Activated CD4-positive, alpha-beta T cell treated with anti-CD3 and anti-CD28 coated beads, Interleukin-2, Interleukin-4, amounts not matched to agents 100 ng/mL and 50 ng/mL, durations not matched to agents 16 hours and 8 hours (primary cell): Measurements from ENCODE around the gene ATF6B.
"Not testable (repeated sequence)": the region's sequence is repeated elsewhere in the genome, so short reads cannot be mapped to it uniquely, and the experiment has no call there.

Source experiments
- DNase-seq: peaks from one replicate; pipeline ENCODE4 v3.0.0-alpha.2; 2020; ENCODE audit warnings: low spot score

ATF6B gene

DNA sequence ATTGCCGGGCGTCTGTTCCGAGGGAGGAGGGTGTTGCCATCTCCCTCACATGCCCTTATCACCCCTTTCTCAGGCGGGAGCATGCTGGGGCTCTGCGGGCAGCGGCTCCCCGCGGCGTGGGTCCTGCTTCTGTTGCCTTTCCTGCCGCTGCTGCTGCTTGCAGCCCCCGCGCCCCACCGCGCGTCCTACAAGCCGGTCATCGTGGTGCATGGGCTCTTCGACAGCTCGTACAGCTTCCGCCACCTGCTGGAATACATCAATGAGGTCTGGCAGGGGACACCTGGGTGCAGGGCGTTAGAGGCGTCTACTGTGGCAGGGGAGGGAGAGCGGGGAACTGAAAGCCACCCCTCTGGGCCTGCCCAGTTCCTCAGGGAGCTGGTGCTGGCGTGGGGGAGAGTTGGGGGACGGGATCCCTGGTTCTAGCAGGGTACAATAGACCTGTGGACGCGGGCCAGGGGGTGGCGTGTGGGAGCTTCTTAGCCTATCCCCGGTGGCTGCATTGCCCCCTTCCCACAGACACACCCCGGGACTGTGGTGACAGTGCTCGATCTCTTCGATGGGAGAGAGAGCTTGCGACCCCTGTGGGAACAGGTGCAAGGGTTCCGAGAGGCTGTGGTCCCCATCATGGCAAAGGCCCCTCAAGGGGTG lies 26.6 kb upstream of the ATF6B start:
- peak; percentile 63 for DNase-seq

DNA sequence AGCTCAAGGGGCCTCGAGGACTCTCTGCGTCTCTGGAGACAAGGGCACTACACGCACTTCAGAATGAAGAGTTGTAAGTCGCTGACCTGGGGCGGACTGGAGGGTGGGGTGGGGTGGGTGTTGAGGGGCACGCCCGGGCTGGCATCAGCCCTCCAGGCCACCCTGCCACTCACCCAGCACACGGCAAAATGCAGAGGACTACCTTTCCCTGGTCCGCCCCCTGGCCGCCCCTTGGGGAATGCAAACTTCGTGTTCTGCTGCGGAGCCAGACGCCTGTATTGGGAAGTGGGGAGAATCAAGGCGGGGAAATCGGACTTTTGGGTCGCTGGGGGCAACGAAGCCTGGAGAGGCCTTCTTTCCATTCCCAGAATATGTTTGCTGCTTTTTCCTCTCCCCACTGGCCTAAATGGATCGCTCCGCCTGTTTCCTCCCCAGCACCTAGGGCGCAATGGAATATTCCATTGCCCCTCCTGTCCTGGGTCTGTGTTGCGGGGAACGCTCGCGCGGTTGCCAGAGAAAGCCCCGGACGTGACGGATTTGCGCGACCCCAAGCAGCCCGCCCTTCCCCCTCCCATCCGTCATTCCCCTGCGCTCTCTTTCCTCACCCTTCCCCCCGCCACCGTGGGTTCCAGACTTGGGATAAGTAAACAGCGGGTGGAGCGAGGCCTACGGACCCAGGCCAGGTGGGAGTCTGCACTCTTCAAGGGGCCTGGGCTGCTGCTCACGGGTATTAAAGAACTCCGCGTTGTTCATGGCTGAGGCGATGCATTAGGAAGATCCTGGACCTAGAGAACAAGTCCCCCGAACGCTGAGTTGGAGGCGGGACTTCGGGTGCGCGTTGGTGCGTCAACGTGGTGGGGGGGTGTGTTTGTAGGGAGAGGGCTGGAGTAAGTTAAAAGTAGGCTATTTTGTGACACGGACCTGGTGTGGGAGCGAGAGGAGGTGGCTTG lies 25.8 kb upstream of the ATF6B start, which contains the start of gene PPT2:
TSS of gene PPT2 (plus strand) at position 578 of the 950 bp plus-strand sequence. CDS start 454 bp downstream, outside the sequence.
- DNase-seq = peak; percentile 54

DNA sequence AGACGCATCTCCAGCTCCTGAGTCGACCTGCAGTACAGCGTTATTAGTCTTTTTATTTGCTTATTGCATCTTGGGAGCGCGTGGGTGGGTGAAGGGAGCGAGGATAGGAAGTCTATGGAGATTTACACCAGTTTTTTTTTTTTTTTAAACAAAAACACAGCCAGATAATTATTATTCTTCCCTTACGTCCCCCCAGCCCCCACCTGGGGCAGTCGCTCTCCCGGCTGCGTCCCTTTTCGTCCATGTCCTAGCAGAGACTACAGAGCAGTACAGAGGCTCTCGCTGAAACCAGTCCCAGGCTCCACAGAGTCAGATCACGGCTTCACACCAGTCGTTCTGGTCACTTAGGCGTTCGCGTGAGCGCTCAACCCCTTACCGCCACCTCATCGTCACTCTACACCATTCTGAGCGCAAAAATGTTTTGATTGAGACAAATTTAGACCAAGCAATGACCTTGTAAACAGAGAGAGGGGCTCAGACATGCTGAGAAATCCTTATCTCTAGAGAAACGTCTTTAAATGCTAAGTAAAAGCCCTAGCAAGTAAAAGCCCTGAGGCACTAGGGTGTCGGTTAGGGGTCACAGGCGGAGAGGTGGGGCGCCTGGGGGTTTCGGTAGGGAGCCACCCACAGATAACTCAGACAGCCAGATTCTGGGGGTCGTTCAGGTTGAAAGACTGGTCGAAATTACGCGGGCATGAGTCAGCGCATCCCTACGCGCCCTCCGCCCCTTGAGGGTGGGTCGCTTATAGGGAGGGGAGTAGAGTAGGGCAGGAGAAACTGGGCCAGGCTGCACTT lies 24.9 kb upstream of the ATF6B start:
- no peak for DNase-seq

DNA sequence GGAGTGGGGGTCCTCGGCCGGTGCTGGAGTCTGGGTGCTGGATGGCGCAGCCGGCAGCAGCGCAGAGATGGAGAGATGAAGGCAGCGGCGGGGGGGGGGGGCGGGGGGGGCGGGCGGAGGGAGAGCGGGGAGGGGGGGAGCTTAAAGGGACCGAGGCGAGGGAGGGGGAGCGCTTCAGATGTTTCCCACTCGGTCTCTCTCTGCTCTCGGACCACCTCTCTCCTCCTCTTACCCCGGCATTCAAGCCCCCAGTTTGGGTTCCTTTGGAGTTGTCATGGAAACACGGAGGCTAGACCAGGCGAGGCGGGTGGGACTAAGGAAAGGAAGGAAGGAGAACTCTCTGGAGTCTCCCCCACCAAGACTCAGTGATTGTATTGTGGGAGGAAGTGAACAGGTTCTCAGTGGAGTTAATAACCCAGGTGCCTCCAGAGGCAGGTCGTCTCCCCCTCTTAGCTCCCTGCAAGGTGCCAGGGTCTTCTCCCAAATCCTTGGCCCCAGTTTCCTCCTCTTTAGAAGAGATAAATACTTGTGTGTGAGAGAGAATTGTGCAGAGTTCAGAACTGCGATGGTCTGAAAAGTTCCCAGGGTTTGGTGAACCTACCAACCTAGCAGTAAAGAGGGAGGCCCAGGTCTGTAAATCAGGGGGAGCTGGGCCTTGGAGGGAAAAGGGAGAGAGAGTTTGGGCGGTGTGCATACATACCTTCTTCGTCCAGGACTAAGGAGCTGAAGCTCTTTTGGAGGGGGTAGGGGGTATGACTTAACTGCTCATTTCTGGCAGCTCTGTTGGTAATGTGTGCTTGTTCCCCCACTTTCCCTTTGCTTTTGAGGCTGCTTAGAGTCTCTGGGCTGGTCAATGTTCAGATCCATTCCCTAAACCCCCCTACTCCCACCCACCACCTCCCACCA lies 24.1 kb upstream of the ATF6B start, which contains the start of gene PRRT1:
TSS of gene PRRT1 (minus strand) at position 77 of the 906 bp plus-strand sequence. CDS start 112 bp downstream, outside the sequence.
- DNase-seq = no peak

DNA sequence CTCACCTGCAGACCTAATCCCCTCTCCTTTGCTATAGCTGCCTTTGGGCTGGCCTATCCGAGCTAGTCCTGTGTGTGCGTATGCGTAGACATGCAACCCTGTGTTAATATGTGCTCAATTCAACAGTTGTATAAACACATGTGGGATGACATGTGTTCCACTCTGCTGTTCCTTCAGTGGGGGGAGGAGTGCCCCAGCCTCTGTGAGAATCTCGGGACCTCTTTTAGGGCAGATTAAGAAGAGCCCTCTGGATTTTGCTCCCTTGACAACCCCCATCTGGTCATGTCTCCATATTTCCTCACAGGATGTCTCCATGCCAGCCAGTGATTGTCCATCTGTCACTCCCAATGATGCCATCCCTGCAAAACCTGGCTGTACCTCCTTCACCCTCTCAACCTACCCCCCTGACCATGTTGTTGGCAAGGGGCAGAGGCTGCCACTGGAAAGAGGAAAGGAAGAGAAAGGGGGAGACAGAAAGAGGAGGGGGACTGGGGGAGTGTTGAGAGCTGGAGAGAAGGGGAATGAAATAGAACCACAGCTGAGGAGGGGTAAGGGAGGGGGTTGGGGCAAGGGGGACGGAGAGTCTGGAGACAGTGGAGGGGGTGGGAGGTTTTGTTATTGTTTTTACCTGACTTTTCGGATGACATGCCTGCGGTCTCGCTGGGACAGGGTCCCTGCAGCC lies 23.3 kb upstream of the ATF6B start:
- DNase-seq = no peak

DNA sequence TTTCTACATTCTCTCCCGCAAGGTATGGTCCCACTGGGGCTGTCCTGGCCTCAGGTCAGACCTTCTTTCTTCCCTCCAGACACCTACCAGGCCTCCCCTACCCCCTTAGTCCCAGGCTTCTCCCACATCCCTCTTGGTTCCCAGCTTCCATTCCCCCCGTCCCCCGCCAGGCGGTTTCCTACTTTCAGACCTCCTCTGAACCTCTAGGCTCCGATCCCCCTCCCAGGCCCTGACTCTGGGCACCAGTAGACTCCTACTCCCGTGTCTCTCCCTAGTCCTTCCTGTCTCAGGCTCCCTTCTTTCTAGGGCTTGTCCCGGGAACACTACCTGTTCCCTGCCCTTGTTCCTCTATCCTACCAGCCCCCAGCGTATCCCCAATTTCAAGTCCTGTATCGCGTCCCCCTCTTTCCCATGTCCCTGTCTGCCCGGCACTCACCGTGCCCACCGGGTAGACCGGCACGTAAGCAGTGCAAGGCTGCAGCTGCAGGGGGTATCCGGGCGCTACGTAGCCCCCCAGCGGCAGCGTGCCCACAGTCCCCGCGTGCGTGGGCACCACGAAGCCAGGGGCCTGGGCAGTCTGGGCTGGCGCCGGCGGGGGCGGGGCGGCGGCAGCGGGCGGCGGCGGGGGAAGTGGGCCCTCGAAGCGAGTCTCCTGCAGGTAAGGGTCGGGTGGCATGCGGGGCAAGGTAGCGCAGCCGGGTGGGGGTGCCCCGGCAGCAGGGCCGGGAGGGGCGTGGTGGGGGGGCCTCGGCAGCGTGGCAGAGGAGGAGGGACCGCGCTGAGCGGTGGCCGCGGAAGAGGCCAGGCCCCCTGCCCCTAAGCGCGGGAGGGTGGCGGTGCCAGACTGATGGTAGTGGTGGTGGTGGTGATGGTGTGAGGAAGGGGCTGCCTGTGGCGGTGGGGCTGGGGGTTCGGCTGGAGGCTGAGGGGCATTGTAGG lies 22.2 kb upstream of the ATF6B start:
- no peak for DNase-seq

DNA sequence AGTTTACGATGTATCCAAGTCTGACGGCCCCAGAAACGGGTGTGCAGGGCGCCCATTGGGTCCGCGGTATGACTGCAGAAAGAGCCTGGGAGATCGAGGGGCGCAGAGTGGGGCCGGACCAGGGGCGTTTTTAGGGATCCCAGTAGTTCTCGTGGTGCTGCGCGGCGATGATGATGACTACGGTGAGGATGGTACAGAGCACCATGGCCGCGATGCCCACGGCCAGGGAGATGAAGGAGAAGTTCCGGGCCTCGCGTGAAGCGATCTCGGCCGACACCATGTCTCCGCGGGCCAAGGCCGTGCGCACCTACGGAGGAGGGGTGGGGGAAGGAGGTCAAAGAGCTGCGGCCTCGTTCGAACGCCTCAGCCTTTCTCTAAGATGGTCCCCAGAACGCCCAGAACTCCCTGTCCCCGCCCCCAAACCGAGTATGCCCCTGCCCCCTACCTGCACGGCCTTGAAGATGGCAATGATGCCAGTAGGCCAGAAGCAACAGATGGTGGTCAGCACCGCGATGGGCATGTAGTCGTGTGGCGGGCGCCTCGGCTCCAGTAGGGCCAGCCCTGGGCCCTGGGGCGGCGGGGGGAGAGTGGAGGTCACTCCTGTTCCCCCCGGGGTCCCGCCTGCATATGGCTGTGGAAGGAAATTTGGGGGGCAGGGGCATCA lies 21.2 kb upstream of the ATF6B start:
- no peak for DNase-seq

DNA sequence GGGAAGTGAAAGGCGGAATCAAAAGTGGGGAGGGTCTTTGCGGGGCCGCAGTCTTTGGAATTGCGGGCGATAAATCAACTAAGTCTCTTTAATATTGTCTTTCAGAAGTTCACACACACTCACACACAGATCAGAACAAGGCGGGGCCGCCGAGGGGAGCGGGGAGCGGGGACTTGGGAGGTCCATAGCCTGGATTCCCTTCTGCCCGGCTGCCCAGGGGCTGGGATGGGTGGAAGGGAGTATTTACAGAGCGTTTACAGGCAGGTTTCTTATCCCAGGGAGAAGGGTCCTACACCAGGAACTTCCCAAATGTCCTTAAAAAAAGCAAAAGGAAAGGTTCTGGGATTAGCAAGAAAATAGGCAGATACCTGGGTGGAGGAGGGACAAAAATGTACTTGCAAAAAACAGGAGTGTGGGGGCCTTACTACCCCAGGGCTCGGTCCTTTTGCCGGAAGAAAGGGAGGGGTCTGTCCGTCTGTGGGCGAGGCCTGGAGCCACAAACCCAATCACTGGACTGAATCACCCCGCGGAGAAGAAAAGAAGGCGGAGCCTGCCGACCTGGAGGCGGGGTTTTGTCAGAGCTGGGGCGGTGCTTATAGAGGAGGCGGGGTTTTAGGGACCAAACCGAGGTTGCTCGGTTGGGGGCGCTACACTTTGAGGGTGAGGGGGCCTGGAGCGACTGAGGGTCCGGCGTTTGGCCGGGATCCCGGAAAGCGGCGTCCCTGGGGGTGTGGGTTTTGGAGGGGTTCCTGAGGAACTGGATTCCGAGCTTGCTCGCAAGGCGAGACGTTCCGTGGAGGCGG lies 20.4 kb upstream of the ATF6B start:
- DNase-seq = peak; percentile 41

DNA sequence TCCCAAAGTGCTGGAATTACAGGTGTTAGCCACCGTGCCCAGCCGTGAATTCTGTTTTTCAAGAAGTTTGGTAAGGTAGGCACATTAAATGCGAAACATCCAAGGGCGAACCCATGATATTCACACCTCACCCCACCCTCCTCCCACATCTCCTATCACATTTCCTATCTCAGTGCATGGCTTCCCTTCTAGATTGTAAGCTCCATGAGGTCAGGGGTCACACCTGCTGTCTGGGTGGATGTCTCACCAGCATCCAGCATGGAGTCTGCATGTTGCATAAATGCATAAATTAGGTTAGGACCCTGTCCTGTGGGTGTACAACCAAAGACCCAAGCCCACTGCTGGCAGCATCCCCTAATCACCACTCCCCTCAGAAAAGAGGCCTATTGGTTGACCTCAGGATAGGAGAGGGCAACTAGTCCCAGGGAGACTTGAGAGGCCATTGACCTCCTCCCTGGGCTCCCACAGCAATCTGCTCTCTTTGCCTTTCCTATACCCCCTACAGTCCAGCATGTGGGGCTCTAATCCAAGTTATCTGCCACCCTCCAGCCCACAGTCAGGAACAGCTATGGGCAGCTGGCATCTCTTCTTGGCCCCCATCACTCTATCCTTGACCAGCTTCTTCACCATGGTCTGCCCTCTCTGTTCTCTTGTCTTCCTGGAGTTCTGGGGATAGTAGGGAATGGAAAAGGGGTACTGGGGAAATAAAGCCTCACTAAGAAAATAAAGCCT lies 19.5 kb upstream of the ATF6B start:
- DNase-seq = no peak

DNA sequence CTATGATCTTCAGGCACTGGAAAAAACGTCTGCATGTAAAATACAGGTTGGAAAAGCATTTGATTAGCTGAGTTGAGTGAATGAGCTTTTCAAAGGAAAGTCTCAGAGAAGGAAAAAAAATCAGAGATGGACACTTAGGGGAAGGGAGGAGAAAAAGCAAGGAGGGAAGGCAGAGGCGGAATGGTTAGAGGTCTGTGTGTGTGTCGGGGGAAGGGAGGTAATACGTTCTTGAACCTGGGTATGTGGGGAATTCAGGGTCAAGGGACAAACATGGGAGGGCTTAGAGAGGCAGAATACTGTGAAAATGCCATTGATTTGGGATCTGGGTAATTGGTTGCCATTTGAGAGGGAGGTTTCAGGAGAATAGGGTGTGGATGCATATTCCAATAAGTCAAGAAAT lies 18.6 kb upstream of the ATF6B start:
- no peak for DNase-seq

DNA sequence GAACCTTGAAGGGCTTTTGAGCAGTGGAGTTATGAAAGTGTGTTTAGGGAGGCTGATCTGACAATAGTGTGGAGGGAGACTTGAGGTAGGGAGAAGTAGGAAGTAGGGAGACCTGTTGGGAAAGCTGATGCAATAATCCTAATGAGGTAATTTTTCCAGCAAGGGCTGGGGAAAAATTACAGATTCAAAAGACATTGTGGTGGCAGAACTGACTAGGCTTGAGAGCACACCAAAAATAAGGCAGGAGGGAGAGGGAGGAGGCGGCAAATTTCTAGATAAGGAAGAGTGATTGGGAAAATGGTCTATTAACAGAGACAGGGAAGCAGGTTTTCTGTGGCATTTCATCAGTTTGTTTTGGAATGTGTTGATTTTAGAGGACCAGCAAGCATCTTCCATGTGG lies 18.2 kb upstream of the ATF6B start:
- DNase-seq = no peak

DNA sequence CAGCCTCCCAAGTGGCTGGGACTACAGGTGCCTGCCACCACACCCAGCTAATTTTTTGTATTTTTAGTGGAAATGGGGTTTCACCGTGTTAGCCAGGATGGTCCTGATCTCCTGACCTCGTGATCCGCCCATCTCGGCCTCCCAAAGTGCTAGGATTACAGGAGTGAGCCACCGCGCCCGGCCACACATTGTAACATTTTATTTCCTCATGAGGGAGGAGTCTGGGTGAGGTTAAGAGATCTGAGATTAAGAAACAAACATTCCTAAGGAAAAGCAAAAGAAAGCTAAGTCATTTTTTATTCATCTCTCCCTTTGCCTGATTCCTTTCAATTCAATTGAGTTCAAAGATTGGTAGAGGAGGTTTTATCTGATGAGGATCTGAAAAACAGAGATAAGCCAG lies 16.2 kb upstream of the ATF6B start:
- not testable (repeated sequence) for DNase-seq

DNA sequence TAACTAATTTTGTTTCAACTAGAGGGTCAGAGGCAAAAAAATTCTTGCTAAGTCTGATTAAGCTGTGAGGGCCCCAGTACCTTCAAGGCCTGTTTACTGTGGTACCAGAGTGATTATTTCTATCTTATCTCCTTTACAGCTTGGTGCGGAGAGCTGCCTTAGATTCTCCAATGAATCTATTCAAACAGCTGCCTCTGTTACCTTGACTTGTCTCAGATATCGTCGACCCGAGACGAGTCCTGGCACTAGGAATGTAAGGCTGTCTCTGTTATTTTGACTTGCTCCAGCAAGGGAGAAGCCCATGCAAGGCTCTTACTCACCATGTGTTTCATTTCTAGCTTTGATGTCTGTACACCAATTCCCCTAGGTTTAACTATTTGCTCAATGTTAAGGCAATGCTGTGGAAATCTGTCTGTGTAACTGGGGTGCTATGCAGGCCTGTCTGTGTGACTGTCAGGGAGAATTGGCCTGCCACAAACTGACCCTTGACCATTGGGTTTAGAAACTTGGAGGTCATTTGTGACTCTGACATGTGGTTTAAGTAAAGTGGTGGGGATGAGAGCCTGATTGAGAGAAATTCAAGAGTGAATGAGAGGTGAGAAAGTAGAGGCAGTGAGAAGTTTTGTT lies 12.5 kb upstream of the ATF6B start:
- no peak for DNase-seq

DNA sequence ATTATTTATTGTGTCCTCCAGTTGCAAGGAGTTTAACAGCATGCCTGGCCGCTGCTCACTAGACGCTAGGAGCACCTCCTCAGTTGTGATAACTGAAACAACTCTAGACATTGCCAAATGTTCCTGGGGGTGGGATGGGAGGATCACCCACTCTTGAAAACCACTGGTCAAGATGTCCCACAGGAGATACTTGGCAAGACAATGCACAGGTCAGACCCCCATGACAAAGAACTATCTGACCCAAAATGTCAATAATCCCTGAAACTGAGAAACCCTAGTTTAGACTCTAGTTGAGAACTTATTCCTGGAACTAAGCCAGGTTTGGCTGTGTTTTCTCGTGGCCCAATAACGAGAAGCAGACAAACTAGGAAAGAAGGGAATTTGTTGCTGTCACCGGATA lies 11.5 kb upstream of the ATF6B start:
- no peak for DNase-seq

DNA sequence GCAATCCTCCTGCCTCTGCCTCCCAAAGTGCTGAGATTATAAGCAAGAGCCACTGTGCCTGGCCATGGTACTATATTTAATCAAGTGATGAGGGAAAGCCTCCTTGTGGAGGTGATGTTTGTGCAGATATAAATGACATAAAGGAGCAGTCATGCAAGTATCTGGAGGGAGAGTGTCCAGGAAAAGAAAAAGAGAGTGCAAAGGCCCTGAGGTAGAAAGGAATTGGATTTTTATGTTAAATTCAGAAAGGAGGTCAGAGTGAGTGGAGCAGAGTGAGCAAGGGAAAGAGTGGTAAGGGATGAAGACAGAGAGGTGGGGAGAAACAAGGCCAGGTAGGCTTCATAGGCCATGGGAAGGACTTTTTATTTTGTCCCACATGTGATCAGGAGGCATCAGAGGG lies 9.4 kb upstream of the ATF6B start:
- DNase-seq = no peak

DNA sequence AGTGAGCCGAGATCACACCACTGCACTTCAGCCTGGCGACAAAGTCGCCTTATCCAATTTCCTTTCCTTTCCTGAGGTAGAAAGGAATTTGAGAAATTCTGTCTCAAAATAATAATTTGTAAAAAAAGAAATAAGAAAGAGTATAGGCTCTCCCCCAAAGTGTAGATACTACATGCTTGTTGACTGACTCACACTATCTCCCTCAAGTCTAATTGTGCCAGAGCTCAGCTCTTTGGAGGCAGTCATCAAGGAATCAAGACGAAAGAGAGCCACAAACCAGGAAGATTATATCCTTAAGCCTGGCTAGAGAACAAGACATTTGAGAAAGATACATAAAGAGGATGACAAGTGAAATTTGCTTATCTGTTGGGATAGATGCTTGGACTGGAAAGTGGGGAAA lies 5.7 kb upstream of the ATF6B start:
- DNase-seq = no peak

DNA sequence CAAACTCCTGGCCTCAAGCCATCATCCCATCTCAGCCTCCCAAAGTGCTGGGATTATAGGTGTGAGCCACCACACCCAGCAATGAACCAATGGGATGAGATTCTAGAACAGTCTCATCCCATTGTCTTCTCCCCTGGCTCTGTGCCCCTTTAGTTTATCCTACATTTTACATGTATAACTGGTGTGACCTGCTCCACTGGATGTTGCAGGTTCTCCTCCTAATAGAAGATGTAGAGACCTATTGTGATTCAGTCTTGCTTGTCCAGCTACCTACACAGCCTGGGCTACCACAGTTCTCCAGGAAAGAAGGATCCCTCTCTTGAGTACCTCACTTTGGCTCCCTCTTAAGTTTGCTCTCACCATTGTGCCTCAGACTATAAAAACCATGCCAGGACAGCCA lies 4.1 kb upstream of the ATF6B start:
- no peak for DNase-seq
